ENCODE results near the gene LIPC.

DNA sequence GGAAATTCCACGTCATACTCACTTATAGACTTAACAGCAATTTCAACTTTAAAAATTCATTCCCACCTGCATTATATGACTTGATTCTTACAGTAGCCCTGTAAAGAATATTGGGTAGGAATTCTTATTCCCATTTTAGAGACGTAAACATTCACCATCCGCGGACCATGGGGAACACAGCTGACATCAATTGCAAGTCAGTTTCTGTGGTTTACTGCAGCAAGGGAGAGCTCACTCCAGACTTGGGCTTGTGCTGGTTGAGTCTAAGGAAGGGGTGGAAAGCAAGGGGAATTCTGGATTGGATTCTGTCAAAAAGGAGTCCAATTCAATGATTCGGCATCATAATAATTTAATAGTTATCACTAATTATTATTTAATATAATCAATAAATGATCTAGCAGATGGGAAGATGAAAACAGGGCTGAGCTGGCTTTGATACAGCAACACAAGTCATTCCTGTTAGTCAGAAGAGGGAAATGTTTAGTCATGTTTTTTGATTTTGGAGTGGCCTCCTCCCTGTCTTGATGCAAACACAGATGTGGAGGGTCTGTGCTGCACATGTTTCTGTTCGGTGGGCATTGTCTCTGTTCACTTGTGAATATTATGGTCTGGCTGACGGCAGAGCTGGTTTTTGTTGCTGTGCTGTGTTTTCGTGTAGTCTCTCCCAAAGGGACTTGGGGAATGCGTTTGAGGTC, 9.7 kb downstream of the LIPC start:
- TF ChIP-seq POLR2A (IDR thresholded peaks at IDR 0.05; ENCODE audit: low read length): no peak
- TF ChIP-seq GATA1 (IDR thresholded peaks at IDR 0.05; ENCODE audit: low read depth, low read length): no peak

Data from erythroblast (primary cell).